ENCODE data around the gene CDC73.
"Not testable (repeated sequence)": the region's sequence is repeated elsewhere in the genome, so short reads cannot be mapped to it uniquely, and the experiment has no call there.

Gene CDC73

GRCh38 chr1:193221651-193222050 lies 99.8 kb downstream of the CDC73 start:
- Histone ChIP-seq H3K27ac (no peak overlapping the region), H3K79me2 (peaks cover 4% of the 10 kb centered on the region), H3K36me3 (ENCODE audit: control insufficient read depth, insufficient read depth, low read length) (no peaks in the 10 kb centered on the region), H3K9ac (no peak overlapping the region), H3K4me3 (ENCODE audit: low read depth, low read length) (no peak overlapping the region), H3K27me3 (ENCODE audit: control insufficient read depth, insufficient read depth, low read length) (no peaks in the 10 kb centered on the region), H3K4me2 (ENCODE audit: low read length) (no peak overlapping the region), H3K4me1 (no peaks in the 10 kb centered on the region), H3K9me3 (ENCODE audit: control insufficient read depth, low read length) (no peaks in the 10 kb centered on the region), H2AFZ (no peak overlapping the region)
- no peak for TF ChIP-seq CTCF (IDR thresholded peaks at IDR 0.05)

- no peak overlapping the region for H3K4me2 ChIP-seq (ENCODE audit: low read length)
- no peak overlapping the region for H3K9ac ChIP-seq
- no peaks in the 10 kb centered on the region for H3K36me3 ChIP-seq (ENCODE audit: control insufficient read depth, insufficient read depth, low read length)
- H3K4me3 ChIP-seq (ENCODE audit: low read depth, low read length) = no peak overlapping the region
- no peak overlapping the region for H3K27ac ChIP-seq
- no peaks in the 10 kb centered on the region for H3K27me3 ChIP-seq (ENCODE audit: control insufficient read depth, insufficient read depth, low read length)
- peaks cover 4% of the 10 kb centered on the region for H3K79me2 ChIP-seq
- H3K9me3 ChIP-seq (ENCODE audit: control insufficient read depth, low read length) = no peaks in the 10 kb centered on the region
- no peaks in the 10 kb centered on the region for H3K4me1 ChIP-seq
- TF ChIP-seq CTCF (IDR thresholded peaks at IDR 0.05) = no peak
- no peak overlapping the region for H2AFZ ChIP-seq
Observed at GRCh38 chr1:193222056-193222615, 100.3 kb downstream of the CDC73 start.

GRCh38 chr1:193229136-193229535 lies 107.3 kb downstream of the CDC73 start:
- no peak for TF ChIP-seq CTCF (IDR thresholded peaks at IDR 0.05)
- H3K9me3 ChIP-seq (ENCODE audit: control insufficient read depth, low read length) = no peaks in the 10 kb centered on the region

GRCh38 chr1:193231146-193231545 lies 109.3 kb downstream of the CDC73 start:
- not testable (repeated sequence) for H3K36me3 ChIP-seq (ENCODE audit: control insufficient read depth, insufficient read depth, low read length); H3K9me3 ChIP-seq (ENCODE audit: control insufficient read depth, low read length); H3K79me2 ChIP-seq; H3K27ac ChIP-seq; H2AFZ ChIP-seq; H3K4me2 ChIP-seq (ENCODE audit: low read length); H3K9ac ChIP-seq; H3K4me1 ChIP-seq; H3K4me3 ChIP-seq (ENCODE audit: low read depth, low read length); H3K27me3 ChIP-seq (ENCODE audit: control insufficient read depth, insufficient read depth, low read length)

More at GRCh38 chr1:193229136-193229535, 107.3 kb downstream of the CDC73 start:
- H3K36me3 ChIP-seq (ENCODE audit: control insufficient read depth, insufficient read depth, low read length) = no peaks in the 10 kb centered on the region
- no peak overlapping the region for H3K27ac ChIP-seq
- no peak overlapping the region for H2AFZ ChIP-seq
- no peak overlapping the region for H3K4me2 ChIP-seq (ENCODE audit: low read length)
- no peaks in the 10 kb centered on the region for H3K27me3 ChIP-seq (ENCODE audit: control insufficient read depth, insufficient read depth, low read length)
- H3K4me1 ChIP-seq = no peaks in the 10 kb centered on the region
- no peak overlapping the region for H3K4me3 ChIP-seq (ENCODE audit: low read depth, low read length)
- H3K9ac ChIP-seq = no peak overlapping the region
- peaks cover 4% of the 10 kb centered on the region for H3K79me2 ChIP-seq

GRCh38 chr1:193234530-193234929 lies 112.7 kb downstream of the CDC73 start:
- Histone ChIP-seq H3K4me2 (ENCODE audit: low read length) (no peak overlapping the region), H3K4me1 (no peaks in the 10 kb centered on the region), H3K27me3 (ENCODE audit: control insufficient read depth, insufficient read depth, low read length) (no peaks in the 10 kb centered on the region), H3K27ac (no peak overlapping the region), H3K79me2 (no peaks in the 10 kb centered on the region), H2AFZ (no peak overlapping the region), H3K9me3 (ENCODE audit: control insufficient read depth, low read length) (no peaks in the 10 kb centered on the region), H3K9ac (no peak overlapping the region), H3K4me3 (ENCODE audit: low read depth, low read length) (no peak overlapping the region), H3K36me3 (ENCODE audit: control insufficient read depth, insufficient read depth, low read length) (no peaks in the 10 kb centered on the region)
- TF ChIP-seq CTCF (IDR thresholded peaks at IDR 0.05) = no peak
